GM19043 (cell line): ENCODE data around the gene TSPAN32.
"Not testable (repeated sequence)": the region's sequence is repeated elsewhere in the genome, so short reads cannot be mapped to it uniquely, and the experiment has no call there.

ENCODE experiments used
- ATAC-seq: cut with Tn5 transposase; IDR thresholded peaks from one replicate; pipeline ENCODE4 v1.9.1; 2021; ENCODE audit warnings: low read depth; ENCODE audit not compliant: unreplicated experiment

Gene TSPAN32

DNA sequence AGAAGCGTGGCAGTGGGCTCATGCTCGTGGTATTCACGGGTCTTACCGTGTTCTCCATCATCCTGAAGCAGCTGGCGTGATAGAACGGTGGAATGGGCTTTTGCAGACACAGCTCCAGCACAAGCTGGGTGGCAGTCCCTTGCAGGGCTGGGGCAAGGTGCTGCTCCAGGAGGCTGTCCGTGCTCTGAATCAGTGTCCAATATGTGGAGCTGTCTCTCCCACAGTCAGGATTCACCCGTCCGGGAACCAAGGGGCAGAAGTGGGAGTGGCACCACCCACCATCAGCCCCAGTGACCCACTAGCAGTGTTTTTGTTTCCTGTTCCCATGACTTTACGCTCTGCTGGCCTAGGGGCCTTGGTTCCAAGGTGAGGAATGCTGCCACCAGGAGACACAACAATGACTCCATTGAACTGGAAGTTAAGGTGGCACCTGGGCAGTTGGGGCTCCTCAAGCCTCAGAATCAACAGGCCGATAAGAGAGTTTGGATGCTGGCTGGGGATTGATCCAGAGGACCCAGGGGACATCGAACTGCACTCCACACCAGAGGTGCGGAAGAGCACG is 58.3 kb downstream of the TSPAN32 start:
- ATAC-seq: no peak

DNA sequence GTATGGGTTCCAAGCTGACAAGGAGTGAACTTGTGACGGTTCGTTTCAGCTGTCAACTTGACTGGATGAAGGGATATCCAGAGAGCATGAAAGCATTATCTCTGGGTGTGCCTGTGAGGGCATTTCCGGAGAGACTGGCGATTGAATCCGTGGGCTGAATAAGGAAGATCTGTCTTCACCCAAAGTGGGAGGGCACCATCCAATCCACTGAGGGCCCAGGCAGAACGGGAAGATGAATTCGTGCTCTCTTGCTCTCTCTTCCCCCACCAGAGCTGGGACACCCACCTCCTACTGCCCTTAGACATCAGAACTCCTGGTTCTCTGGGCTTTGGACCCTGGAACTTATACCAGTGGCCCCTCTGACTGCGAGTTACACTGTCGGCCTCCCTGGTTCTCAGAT is 59.8 kb downstream of the TSPAN32 start:
- ATAC-seq: no peak

DNA sequence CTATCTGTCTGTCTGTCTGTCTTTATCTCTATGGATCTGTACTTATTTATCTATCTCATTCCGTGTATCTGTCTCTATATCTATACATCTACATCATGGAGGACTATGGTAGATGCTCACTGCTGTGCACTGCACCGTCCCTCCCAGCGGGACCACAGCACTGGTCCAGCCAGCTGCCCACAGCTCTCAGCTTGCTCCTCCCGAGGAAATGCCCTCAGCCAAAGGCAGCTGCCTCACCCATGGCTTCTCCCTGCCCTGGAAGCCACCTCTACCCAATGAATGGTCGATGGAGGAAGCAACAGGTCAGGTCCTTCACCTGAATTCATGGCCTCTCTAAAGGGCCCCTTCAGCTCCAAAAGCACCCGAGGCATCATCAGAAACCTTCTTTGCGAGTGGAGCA is 60.6 kb downstream of the TSPAN32 start:
- no peak for ATAC-seq

DNA sequence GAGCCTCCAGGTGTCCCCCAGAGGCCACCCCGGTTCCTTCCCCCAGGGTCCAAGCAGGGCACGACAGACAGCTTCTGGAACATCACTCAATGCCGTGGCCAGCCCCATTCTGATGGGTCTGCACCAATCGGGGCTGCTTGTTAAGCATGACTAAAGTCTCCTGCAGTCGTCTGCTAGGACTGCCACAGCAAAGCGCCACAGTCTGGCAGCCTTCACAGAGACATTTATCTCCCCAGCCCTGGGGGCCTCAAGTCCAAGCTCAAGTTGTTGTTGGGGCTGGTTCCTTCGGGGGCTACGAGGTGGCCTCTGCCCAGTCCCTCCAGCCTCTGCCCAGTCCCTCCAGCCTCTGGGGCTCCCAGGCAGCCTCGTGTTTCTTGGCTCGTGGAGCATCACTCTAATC is 61.3 kb downstream of the TSPAN32 start:
- ATAC-seq: no peak

DNA sequence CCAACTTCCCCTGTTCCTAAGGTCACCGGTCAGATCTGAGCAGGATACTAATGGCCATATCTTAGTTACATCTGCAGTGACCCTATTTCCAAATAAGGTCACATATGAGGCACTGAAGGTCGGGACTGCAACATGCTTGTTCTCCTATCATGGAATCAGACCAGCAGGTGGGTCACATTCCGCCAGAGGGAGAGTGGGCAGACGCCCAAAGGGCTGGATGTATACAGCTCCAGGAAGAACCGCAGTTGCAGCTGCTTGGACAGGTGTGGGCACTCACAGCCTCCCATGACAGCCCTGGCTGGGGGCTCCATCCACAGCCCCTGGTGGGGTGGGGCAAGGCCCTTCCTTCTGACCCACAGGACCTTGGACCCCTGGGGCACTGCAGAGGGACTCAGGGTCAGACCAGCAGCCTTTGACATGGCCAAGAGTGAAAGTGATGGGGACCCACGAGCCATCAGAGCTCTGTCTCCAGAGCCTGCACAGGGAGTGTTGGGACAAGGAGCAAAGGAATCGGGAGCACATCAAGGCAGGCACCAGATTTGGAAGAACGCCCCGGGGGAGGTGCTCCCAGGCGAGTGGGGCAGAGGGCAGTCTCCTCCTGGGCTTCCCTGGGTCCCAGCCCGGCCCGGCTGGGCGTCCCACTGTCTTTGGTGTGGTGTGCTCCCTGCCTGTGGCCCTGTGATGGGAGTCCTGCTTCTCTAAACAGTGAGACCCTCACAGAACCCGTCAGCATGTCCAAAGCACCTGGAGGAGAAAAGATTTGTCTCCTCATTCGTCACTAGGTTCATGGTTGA is 62.0 kb downstream of the TSPAN32 start:
- ATAC-seq: no peak

DNA sequence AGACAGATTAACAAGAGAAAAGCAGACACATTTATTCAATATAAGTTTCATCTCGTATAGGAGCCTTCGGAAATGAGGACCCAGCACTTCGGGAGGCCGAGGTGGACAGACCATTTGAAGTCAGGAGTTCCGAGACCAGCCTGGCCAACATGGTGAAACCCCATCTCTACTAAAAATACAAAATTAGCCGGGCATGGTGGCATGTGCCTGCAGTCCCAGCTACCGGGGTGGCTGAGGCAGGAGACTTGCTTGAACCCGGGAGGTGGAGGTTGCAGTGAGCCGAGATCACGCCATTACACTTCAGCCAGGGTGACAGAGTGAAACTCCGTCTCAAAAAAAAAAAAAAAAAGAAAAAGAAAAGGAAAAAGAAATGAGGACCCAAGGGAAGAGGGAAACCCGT is 62.6 kb downstream of the TSPAN32 start:
- ATAC-seq: not testable (repeated sequence)

DNA sequence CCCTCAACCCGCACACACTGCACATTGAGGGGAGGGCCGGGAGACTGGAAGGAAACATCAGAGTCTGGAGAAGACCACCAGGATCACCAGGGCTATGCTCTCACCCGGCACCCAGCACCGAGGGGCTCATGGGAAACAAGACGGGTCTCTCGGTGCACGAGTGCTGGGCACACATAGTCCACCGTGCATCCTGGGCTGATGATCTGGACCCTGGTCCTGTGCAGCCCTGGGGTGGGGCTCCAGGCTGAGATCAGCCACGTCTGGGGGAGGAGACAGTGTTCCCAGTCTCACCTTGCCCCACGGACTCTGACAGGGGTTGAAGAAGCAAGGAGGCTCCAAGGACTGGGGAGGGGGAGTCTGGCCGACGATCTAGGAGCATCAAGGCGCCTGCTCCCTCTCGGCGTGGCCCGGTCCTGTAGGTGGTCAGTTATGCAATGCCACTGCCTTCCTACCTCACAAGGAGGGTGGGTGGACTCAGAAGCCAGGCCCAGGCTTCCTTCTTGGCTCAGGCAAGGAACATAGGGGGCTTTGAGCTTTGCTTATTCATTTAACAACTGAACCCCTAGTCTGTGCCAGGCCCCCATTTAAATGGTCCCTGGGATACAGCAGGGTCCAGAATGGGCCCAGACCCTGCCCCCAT is 63.9 kb downstream of the TSPAN32 start:
- no peak for ATAC-seq

DNA sequence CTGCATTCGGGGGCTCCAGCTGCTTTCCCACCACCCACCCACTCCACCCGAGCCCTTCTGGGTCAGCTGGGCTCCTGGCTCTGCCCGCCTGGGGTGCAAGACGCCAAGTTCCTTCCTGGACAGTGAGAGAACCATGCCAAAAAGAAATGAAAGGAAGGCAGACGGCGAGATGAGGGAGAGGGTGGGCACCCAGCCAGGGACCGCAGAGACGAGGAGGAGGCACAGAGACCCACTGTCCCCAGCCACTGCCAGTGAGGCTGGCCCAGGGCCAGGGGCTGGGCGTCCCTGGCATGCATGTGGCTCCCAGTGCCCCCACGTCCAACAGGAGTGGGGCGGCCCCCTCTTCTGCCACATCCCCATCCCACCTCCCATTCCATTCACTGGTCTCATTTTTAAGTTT is 64.5 kb downstream of the TSPAN32 start:
- no peak for ATAC-seq

DNA sequence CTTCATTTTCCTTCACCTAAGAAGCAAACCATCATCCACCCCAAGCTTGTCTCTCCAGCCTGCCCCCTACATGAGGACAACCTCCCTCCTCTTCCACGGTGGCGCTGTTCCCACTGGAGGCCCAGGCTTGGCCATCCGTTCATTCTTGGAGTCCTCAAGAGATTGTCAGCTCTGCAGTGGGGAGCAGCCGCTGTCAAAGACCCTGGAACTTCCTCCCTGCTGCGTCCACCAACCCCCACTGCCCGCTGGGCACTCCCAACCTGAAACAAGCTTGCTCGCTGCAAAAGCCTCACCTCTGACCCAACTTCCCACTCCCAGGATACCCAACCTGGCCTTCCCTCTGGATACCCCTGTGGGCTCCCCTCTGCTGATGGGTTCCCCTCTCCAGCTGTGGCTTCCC is 64.9 kb downstream of the TSPAN32 start:
- ATAC-seq: no peak

DNA sequence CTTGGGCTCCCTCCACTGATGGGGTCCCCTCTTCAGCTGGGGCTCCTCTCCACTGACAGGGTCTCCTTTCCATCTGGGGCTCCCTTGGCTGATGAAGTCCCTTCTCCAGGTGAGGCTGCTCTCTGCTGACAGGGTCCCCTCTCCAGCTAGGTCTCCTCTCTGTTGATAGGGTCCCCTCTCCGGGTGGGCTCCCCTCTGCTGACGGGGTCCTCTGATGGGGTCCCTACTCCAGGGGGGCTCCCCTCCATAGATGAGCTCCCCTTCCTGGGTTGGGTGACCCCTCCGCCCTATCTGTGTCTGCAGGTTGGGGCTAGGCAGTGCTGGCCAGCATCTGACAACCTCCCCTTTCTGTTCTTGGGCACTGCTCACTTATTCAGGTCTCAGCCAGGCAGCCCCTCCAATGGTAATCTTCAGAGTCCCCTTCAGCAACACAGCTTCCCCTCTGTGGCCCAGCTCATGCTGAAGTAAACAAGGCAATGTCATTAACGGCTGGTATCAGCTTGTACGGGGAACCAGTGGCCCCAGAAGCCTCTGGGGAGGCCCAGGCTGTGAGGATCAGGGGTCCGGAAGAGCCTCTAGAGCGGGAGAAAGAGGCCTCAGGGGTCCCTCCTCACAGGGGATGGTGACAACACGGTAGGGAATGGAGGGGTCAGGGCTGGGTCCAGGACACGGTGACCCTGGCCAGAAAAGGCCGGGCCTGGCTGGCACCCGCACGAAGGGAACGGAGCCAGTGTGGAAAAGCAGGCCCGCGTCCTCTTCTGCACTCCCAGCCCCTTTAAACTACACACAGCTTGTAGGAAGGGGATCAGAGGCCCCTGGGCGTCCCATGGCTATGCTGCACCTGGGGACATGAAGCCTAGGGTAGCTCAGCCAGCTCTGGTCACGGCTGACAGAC is 65.7 kb downstream of the TSPAN32 start:
- ATAC-seq: no peak
